T-cell (primary cell): Measurements from ENCODE around the gene INS. TPM values are rescaled to one million over a fixed set of nuclear protein-coding genes. Genes with fewer than 3 reads are reported as not detected.
A peak's percentile ranks its signal among the peaks of the same experiment; 100 is the strongest.
"Not testable (repeated sequence)": the region's sequence is repeated elsewhere in the genome, so short reads cannot be mapped to it uniquely, and the experiment has no call there.

Source experiments
- ATAC-seq, 4 experiments: fragments of 200-7000 bp in 3 of 4; fragments of 150-1000 bp in 1 of 4; cut with Tn5 transposase; replicated peaks in 1 of 4; 1 replicate in 3 of 4; 2 replicates in 1 of 4; pipeline ENCODE4 v1.10.0; 2021; ENCODE audit warnings: moderate library complexity in 3 of 4, mild to moderate bottlenecking in 2 of 4, moderate number of reproducible peaks in 1 of 4
- CTCF ChIA-PET, 2 donors: fragments of 300-600 bp; sonication (Branson Sonifier 250); formaldehyde crosslinking; loops; one replicate each; lab custom pipeline; 2022; ENCODE audit warnings: antibody characterized with exemption in 2 of 2; lab: Charles Lee
- POLR2A ChIA-PET, 2 donors: fragments of 300-600 bp; sonication (Branson Sonifier 250); formaldehyde crosslinking; loops; one replicate each; lab custom pipeline; 2022; ENCODE audit warnings: antibody characterized with exemption in 2 of 2; lab: Charles Lee
- DNase-seq, 35 experiments: peaks; one replicate each; pipeline versions ENCODE4 v3.0.0 to v3.0.0-alpha.2; 2013 to 2023
- H3K27ac ChIP-seq: one replicate; pipeline ENCODE4 v1.5.1; 2013; ENCODE audit warnings: low read length
- H3K27me3 ChIP-seq, 2 experiments: replicated peaks in 1 of 2; 1 replicate in 1 of 2; 2 replicates in 1 of 2; pipeline versions ENCODE4 v1.6.1 to v1.7.0; 2013; ENCODE audit warnings: low read length in 1 of 2, mixed read lengths in 1 of 2; ENCODE audit not compliant: control insufficient read depth in 2 of 2, insufficient read depth in 2 of 2; ENCODE audit errors: extremely low read depth in 1 of 2
- H3K36me3 ChIP-seq, 2 donors: 1 replicate in 1 of 2; 2 replicates in 1 of 2; pipeline versions ENCODE4 v1.6.1 to v1.7.0; 2013; ENCODE audit warnings: low read length in 1 of 2; ENCODE audit not compliant: control insufficient read depth in 2 of 2, insufficient read depth in 1 of 2; ENCODE audit errors: extremely low read depth in 1 of 2
- H3K4me1 ChIP-seq, 2 experiments: 1 replicate in 1 of 2; 2 replicates in 1 of 2; pipeline versions ENCODE4 v1.6.1 to v1.7.0; 2013; ENCODE audit warnings: low read length in 2 of 2, mixed read lengths in 1 of 2; ENCODE audit not compliant: insufficient read depth in 2 of 2, control insufficient read depth in 1 of 2; ENCODE audit errors: extremely low read depth in 1 of 2
- H3K4me3 ChIP-seq, 2 donors: 1 replicate in 1 of 2; 2 replicates in 1 of 2; pipeline versions ENCODE4 v1.5.1 to v1.7.0; 2013; ENCODE audit warnings: mild to moderate bottlenecking in 2 of 2, low read length in 1 of 2, moderate library complexity in 1 of 2; ENCODE audit not compliant: control insufficient read depth in 1 of 2; ENCODE audit errors: extremely low read depth in 1 of 2
- H3K9me3 ChIP-seq: 2 replicates; pipeline ENCODE4 v1.7.0; 2013
- H3K27ac Mint-ChIP-seq, 2 donors: one replicate each; pipeline ENCODE4 v1.8.0; 2020 to 2021; ENCODE audit warnings: mild to moderate bottlenecking in 2 of 2, mixed read lengths in 2 of 2
- H3K27me3 Mint-ChIP-seq, 2 donors: one replicate each; pipeline ENCODE4 v1.8.0; 2021 to 2022; ENCODE audit warnings: mixed read lengths in 2 of 2
- H3K36me3 Mint-ChIP-seq: one replicate; pipeline ENCODE4 v1.8.0; 2021; ENCODE audit warnings: mixed read lengths
- H3K4me1 Mint-ChIP-seq, 3 donors: one replicate each; pipeline ENCODE4 v1.8.0; 2020 to 2022; ENCODE audit warnings: mixed read lengths in 3 of 3, mild to moderate bottlenecking in 1 of 3
- H3K4me3 Mint-ChIP-seq, 3 donors: one replicate each; pipeline ENCODE4 v1.8.0; 2020 to 2022; ENCODE audit warnings: mild to moderate bottlenecking in 3 of 3, mixed read lengths in 3 of 3, moderate library complexity in 3 of 3
- H3K9me3 Mint-ChIP-seq, 3 donors: one replicate each; pipeline ENCODE4 v1.8.0; 2020 to 2022; ENCODE audit warnings: mixed read lengths in 3 of 3
- WGBS: methylation state at CpG from one replicate; pipeline ENCODE4 v1.1.5; 2013; ENCODE audit warnings: missing lambda C conversion rate; ENCODE audit not compliant: insufficient coverage; 5-methylcytosine and 5-hydroxymethylcytosine counted together
- total RNA-seq, 35 experiments: library from RNA in 6 of 35; stranded (reverse) in 6 of 35; fragments of 120-200 nt in 1 of 35; gene quantifications; one replicate each; pipeline versions ENCODE4 v1.2.1 to v1.2.4 and lab custom pipeline; 2013 to 2026

INS gene
- total RNA-seq, 5 donors from 2014 or later (not counting 1 experiment from before 2014, with no cell fraction given), result 0.53 to 0.82 TPM; not detected in 3

GRCh38 chr11:2178906-2179494, 18.0 kb upstream of the INS start:
- no peaks in the 10 kb centered on the region for H3K27me3 Mint-ChIP-seq
- no peaks in the 10 kb centered on the region for H3K4me1 Mint-ChIP-seq
- WGBS, result 63% methylated on average over 14 of the region's 16 CpGs
- Histone ChIP-seq H3K4me1 (no peaks in the 10 kb centered on the region), H3K27me3 (peaks cover 0 to 29% of the 10 kb centered on the region in 2 experiments), H3K9me3 (no peaks in the 10 kb centered on the region), H3K4me3 (no peak overlapping the region), H3K36me3 (no peaks in the 10 kb centered on the region), H3K27ac (no peak overlapping the region)
- no peaks in the 10 kb centered on the region for H3K36me3 Mint-ChIP-seq
- POLR2A ChIA-PET, result no interaction called here
- no peak for DNase-seq
- H3K9me3 Mint-ChIP-seq, result no peaks in the 10 kb centered on the region
- peak in 1 of 4 experiments; percentile 23 for ATAC-seq
- CTCF ChIA-PET, result no interaction called here
- no peak overlapping the region for H3K4me3 Mint-ChIP-seq
- no peak overlapping the region for H3K27ac Mint-ChIP-seq

GRCh38 chr11:2178055-2178773, 17.2 kb upstream of the INS start:
- POLR2A ChIA-PET, ATAC-seq: not testable (repeated sequence)

GRCh38 chr11:2177076-2177475, 16.1 kb upstream of the INS start:
- CTCF ChIA-PET, result no interaction called here
- Histone ChIP-seq H3K36me3 (no peaks in the 10 kb centered on the region), H3K27me3 (peaks cover 0 to 26% of the 10 kb centered on the region in 2 experiments), H3K4me3 (no peak overlapping the region), H3K9me3 (no peaks in the 10 kb centered on the region), H3K27ac (no peak overlapping the region), H3K4me1 (no peaks in the 10 kb centered on the region)
- 86% methylated on average over 3 of the region's 18 CpGs for WGBS
- DNase-seq (no peak), ATAC-seq (no peak)
- Mint-ChIP-seq H3K27ac (no peak overlapping the region), H3K27me3 (no peaks in the 10 kb centered on the region), H3K9me3 (no peaks in the 10 kb centered on the region), H3K4me3 (no peak overlapping the region), H3K36me3 (no peaks in the 10 kb centered on the region), H3K4me1 (no peaks in the 10 kb centered on the region)
- POLR2A ChIA-PET, result no interaction called here

More at GRCh38 chr11:2178055-2178773, 17.2 kb upstream of the INS start:
- CTCF ChIA-PET, H3K9me3 Mint-ChIP-seq, H3K4me3 Mint-ChIP-seq, H3K27ac Mint-ChIP-seq, H3K4me1 ChIP-seq, H3K36me3 ChIP-seq, H3K27me3 Mint-ChIP-seq, H3K9me3 ChIP-seq, H3K4me1 Mint-ChIP-seq, H3K36me3 Mint-ChIP-seq, DNase-seq, H3K4me3 ChIP-seq, H3K27ac ChIP-seq: not testable (repeated sequence)
- peaks cover 0 to 29% of the 10 kb centered on the region in 2 experiments for H3K27me3 ChIP-seq
- 78% methylated on average over 11 of the region's 16 CpGs for WGBS

- Mint-ChIP-seq H3K27ac (no peak overlapping the region), H3K36me3 (no peaks in the 10 kb centered on the region), H3K27me3 (no peaks in the 10 kb centered on the region), H3K9me3 (no peaks in the 10 kb centered on the region), H3K4me1 (no peaks in the 10 kb centered on the region), H3K4me3 (no peak overlapping the region)
- Histone ChIP-seq H3K27me3 (peaks cover 0 to 20% of the 10 kb centered on the region in 2 experiments), H3K4me3 (no peak overlapping the region), H3K27ac (no peak overlapping the region), H3K4me1 (no peaks in the 10 kb centered on the region), H3K9me3 (no peaks in the 10 kb centered on the region), H3K36me3 (no peaks in the 10 kb centered on the region)
- WGBS, result 91% methylated on average over 12 of the region's 14 CpGs
- ChIA-PET POLR2A (no interaction called here), CTCF (no interaction called here)
- no peak for ATAC-seq
- DNase-seq, result no peak
Observed at GRCh38 chr11:2176389-2176900, 15.4 kb upstream of the INS start.

- Mint-ChIP-seq H3K9me3 (no peaks in the 10 kb centered on the region), H3K36me3 (no peaks in the 10 kb centered on the region), H3K27ac (no peak overlapping the region), H3K27me3 (peaks cover 0 to 2% of the 10 kb centered on the region in 2 donors), H3K4me3 (no peak overlapping the region), H3K4me1 (no peaks in the 10 kb centered on the region)
- WGBS, result 73% methylated on average over 13 of the region's 13 CpGs
- Histone ChIP-seq H3K27me3 (peaks cover 0 to 12% of the 10 kb centered on the region in 2 experiments), H3K4me1 (no peaks in the 10 kb centered on the region), H3K36me3 (no peaks in the 10 kb centered on the region), H3K9me3 (no peaks in the 10 kb centered on the region), H3K4me3 (no peak overlapping the region), H3K27ac (no peak overlapping the region)
- POLR2A ChIA-PET, result no interaction called here
- DNase-seq, result no peak
- ATAC-seq, result no peak
- CTCF ChIA-PET, result no interaction called here
Observed at GRCh38 chr11:2175659-2176058, 14.7 kb upstream of the INS start.

GRCh38 chr11:2174361-2174760, 13.4 kb upstream of the INS start:
- H3K4me1 ChIP-seq, result no peaks in the 10 kb centered on the region
- DNase-seq (no peak), ATAC-seq (no peak)
- no peak overlapping the region for H3K4me3 ChIP-seq
- Mint-ChIP-seq H3K4me1 (no peaks in the 10 kb centered on the region), H3K9me3 (no peaks in the 10 kb centered on the region), H3K4me3 (no peak overlapping the region), H3K36me3 (no peaks in the 10 kb centered on the region), H3K27me3 (peaks cover 0 to 2% of the 10 kb centered on the region in 2 donors), H3K27ac (no peak overlapping the region)
- 77% methylated on average over 11 of the region's 11 CpGs for WGBS
- no peaks in the 10 kb centered on the region for H3K9me3 ChIP-seq
- H3K27me3 ChIP-seq, result peaks cover 0 to 6% of the 10 kb centered on the region in 2 experiments
- H3K36me3 ChIP-seq, result no peaks in the 10 kb centered on the region
- POLR2A ChIA-PET, result no interaction called here
- CTCF ChIA-PET, result no interaction called here
- no peak overlapping the region for H3K27ac ChIP-seq
